HG02840 (cell line): Measurements from ENCODE around the gene SBK3.

Source experiments
- ATAC-seq: cut with Tn5 transposase; IDR thresholded peaks from one replicate; pipeline ENCODE4 v1.9.1; 2021; ENCODE audit warnings: mild to moderate bottlenecking, moderate library complexity, moderate number of reproducible peaks; ENCODE audit not compliant: unreplicated experiment, low FRiP score

Gene SBK3

GRCh38 chr19:55493052-55493644 is 52.2 kb downstream of the SBK3 start:
- ATAC-seq = no peak

- no peak for ATAC-seq
Observed at GRCh38 chr19:55492362-55492944, 52.9 kb downstream of the SBK3 start.

- no peak for ATAC-seq
Observed at GRCh38 chr19:55491546-55492360, 53.6 kb downstream of the SBK3 start.
